Measurements from ENCODE around the gene RNF39.

DNA sequence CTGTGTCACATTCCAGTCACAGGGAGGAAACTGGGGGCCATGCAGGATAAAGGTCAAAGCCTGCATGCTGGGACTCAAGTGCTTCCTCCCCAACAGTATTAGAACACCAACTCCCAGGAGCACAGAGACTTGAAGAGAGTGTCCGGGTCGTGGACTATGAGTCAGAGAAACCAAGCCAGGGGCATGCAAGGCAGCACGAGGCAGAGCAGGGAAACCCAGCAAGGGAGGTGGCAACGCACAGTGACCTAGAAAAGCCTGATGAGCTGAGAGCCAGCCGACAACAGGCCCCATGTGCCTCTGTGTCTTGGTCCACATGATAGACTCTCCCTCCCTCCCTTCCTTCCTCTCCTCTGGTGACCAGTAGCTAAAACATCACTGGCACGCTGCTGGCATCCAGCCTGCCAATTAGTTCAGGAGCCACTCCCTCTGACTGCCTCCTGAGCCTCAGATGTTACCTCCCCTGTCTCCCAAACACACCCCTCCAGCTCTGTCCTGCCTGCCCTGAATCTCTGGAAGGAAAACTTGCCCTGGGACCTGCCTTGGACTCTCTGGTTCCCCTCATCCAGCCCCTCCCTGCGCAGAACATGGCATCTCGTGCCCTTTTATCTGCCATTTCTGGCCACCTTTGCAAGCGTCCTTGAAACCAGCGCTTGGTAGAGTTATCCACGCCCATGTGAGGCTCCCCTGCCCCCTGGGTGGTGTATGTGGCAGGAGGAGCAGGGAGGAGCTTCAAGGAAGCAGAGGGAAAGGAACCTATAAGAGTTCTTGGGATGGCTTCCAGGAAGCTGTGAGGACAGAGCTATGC lies 16.2 kb upstream of the RNF39 start:
- TF ChIP-seq ZFP3 (CRISPR knock-in tag; IDR thresholded peaks at IDR 0.05) (no peak), RARB (CRISPR knock-in tag; IDR thresholded peaks at IDR 0.05) (no peak), ZNF565 (CRISPR knock-in tag; conservative IDR thresholded peaks at IDR 0.05; ENCODE audit: low read depth) (no peak), CREB5 (CRISPR knock-in tag; IDR thresholded peaks at IDR 0.05; ENCODE audit: low read depth) (no peak), ZC3H10 (CRISPR knock-in tag; IDR thresholded peaks at IDR 0.05) (no peak), SNAI2 (CRISPR knock-in tag; IDR thresholded peaks at IDR 0.05) (no peak), TOX (CRISPR knock-in tag; IDR thresholded peaks at IDR 0.05; ENCODE audit: borderline replicate concordance) (no peak), ZFP30 (CRISPR knock-in tag; IDR thresholded peaks at IDR 0.05) (no peak)
- TF ChIP-seq, protein P1, sequence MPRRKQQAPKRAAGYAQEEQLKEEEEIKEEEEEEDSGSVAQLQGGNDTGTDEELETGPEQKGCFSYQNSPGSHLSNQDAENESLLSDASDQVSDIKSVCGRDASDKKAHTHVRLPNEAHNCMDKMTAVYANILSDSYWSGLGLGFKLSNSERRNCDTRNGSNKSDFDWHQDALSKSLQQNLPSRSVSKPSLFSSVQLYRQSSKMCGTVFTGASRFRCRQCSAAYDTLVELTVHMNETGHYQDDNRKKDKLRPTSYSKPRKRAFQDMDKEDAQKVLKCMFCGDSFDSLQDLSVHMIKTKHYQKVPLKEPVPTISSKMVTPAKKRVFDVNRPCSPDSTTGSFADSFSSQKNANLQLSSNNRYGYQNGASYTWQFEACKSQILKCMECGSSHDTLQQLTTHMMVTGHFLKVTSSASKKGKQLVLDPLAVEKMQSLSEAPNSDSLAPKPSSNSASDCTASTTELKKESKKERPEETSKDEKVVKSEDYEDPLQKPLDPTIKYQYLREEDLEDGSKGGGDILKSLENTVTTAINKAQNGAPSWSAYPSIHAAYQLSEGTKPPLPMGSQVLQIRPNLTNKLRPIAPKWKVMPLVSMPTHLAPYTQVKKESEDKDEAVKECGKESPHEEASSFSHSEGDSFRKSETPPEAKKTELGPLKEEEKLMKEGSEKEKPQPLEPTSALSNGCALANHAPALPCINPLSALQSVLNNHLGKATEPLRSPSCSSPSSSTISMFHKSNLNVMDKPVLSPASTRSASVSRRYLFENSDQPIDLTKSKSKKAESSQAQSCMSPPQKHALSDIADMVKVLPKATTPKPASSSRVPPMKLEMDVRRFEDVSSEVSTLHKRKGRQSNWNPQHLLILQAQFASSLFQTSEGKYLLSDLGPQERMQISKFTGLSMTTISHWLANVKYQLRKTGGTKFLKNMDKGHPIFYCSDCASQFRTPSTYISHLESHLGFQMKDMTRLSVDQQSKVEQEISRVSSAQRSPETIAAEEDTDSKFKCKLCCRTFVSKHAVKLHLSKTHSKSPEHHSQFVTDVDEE (CRISPR knock-in tag; IDR thresholded peaks at IDR 0.05): no peak
